Measurements from ENCODE around the gene ABCC3. TPM values are rescaled to one million over a fixed set of nuclear protein-coding genes. Genes with fewer than 3 reads are reported as not detected.

Gene ABCC3
- total RNA-seq, 1 experiment from 2014 or later = 66.2 TPM

DNA sequence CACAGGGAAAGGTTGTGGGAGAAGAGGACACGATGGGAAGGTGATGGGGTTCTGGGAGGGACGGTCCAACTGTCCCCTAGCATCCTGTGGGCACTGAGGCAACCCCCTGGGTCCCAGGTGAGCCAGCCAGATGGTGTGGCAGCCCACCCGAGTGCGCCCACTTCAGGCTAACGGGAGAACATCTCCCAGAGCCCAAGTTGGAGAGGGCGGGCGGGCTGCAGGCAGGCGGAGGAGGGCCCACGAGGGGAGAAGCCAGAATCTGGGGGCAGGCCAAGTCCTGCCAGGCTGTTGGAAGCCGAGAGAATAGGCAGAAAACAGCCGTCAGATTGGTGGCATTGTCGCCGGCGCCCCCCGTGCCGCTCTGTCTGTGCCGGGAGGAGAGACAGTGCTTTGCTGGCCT is 13.8 kb upstream of the ABCC3 start:
- TF ChIP-seq, protein P1, sequence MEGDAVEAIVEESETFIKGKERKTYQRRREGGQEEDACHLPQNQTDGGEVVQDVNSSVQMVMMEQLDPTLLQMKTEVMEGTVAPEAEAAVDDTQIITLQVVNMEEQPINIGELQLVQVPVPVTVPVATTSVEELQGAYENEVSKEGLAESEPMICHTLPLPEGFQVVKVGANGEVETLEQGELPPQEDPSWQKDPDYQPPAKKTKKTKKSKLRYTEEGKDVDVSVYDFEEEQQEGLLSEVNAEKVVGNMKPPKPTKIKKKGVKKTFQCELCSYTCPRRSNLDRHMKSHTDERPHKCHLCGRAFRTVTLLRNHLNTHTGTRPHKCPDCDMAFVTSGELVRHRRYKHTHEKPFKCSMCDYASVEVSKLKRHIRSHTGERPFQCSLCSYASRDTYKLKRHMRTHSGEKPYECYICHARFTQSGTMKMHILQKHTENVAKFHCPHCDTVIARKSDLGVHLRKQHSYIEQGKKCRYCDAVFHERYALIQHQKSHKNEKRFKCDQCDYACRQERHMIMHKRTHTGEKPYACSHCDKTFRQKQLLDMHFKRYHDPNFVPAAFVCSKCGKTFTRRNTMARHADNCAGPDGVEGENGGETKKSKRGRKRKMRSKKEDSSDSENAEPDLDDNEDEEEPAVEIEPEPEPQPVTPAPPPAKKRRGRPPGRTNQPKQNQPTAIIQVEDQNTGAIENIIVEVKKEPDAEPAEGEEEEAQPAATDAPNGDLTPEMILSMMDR (IDR thresholded peaks at IDR 0.05 in 2 of 3, conservative IDR thresholded peaks at IDR 0.05 in 1 of 3; ENCODE audit: borderline replicate concordance in 1 of 3, insufficient read depth in 1 of 3, low read depth in 2 of 3, low read length in 2 of 3) = peak in 2 of 3 experiments; percentile 51 to 53; a peak in 4 of 6 replicates
- no peak for TF ChIP-seq SP1 (IDR thresholded peaks at IDR 0.05; ENCODE audit: low read depth)
- intact Hi-C loops (cut with micrococcal nuclease) = no loop called here
- H3K4me3 ChIP-seq (replicated peaks in 1 of 2; ENCODE audit: low read depth in 1 of 2, low read length in 2 of 2) = no peak overlapping the region

DNA sequence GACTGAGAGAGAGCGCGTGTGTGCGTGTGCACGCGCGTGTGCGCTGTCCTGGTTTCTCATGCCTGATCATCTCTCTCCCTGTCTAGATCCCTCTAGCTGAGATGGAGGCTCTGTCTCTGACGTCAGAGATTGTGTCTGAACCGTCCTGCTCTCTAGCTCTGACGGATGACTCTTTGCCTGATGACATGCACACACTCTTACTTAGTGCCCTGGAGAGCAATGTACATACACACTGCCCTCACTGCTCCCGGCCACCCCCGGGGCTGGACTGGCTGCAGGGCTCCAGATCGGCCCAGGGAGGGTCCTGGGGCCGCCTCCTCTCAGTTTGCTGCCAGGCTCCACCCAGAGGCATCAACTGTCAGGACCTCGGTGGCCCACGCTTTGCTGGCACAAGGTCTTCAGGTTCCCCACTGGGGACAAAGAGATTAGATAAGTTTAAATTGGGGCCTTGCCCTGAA is 13.1 kb upstream of the ABCC3 start:
- intact Hi-C loops (cut with micrococcal nuclease) = no loop called here
- Histone ChIP-seq H3K4me3 (replicated peaks in 1 of 2; ENCODE audit: low read depth in 1 of 2, low read length in 2 of 2) (no peak overlapping the region), H2AFZ (ENCODE audit: low read depth, low read length, poor library complexity, severe bottlenecking) (no peak overlapping the region), H3K9me2 (ENCODE audit: insufficient read depth) (no peaks in the 10 kb centered on the region), H3K9me3 (ENCODE audit: control insufficient read depth in 1 of 2, insufficient read depth in 1 of 2, low read depth in 1 of 2, low read length in 2 of 2) (no peaks in the 10 kb centered on the region), H3K27ac (ENCODE audit: low read depth, low read length) (no peak overlapping the region), H3K4me1 (ENCODE audit: control insufficient read depth in 1 of 2, insufficient read depth in 2 of 2, low read length in 2 of 2) (peaks cover 0 to 30% of the 10 kb centered on the region in 2 experiments; a peak in 2 of 4 replicates), H3K4me2 (ENCODE audit: low read length) (no peak overlapping the region), H3K27me3 (ENCODE audit: insufficient read depth, low read length) (no peaks in the 10 kb centered on the region), H3K79me2 (ENCODE audit: insufficient read depth, low read length) (no peaks in the 10 kb centered on the region), H4K20me1 (ENCODE audit: insufficient read depth) (no peaks in the 10 kb centered on the region), H3K36me3 (ENCODE audit: control insufficient read depth in 1 of 2, insufficient read depth in 2 of 2, low read length in 2 of 2) (no peaks in the 10 kb centered on the region), H3K9ac (ENCODE audit: low read length) (no peak overlapping the region)
- ChIA-PET RAD21 (ENCODE audit: low non-redundant PET in 1 of 2, low total read pairs in 2 of 2, uncharacterized antibody in 2 of 2, unreplicated experiment in 2 of 2) (no interaction called here), POLR2A (no interaction called here), CTCF (no interaction called here)
- no TSS peak for BruUV-seq (replicated peaks)
- no peak for TF ChIP-seq YY1 (IDR thresholded peaks at IDR 0.05; ENCODE audit: extremely low read depth, insufficient replicate concordance, low read depth, low read length)
- DNase-seq (ENCODE audit: low read depth, low spot score) (no peak), ATAC-seq (no peak)

More for the DNA sequence above, 13.8 kb upstream of the ABCC3 start:
- no peaks in the 10 kb centered on the region for H3K79me2 ChIP-seq (ENCODE audit: insufficient read depth, low read length)
- no peak overlapping the region for H3K9ac ChIP-seq (ENCODE audit: low read length)
- no peak overlapping the region for H2AFZ ChIP-seq (ENCODE audit: low read depth, low read length, poor library complexity, severe bottlenecking)
- H4K20me1 ChIP-seq (ENCODE audit: insufficient read depth) = no peaks in the 10 kb centered on the region
- no peak for DNase-seq (ENCODE audit: low read depth, low spot score)
- peak; percentile 56 for ATAC-seq
- BruUV-seq (replicated peaks) = no TSS peak
- CTCF ChIA-PET = no interaction called here
- no peak overlapping the region for H3K27ac ChIP-seq (ENCODE audit: low read depth, low read length)
- no peaks in the 10 kb centered on the region for H3K36me3 ChIP-seq (ENCODE audit: control insufficient read depth in 1 of 2, insufficient read depth in 2 of 2, low read length in 2 of 2)
- no peak overlapping the region for H3K4me2 ChIP-seq (ENCODE audit: low read length)
- no peaks in the 10 kb centered on the region for H3K9me3 ChIP-seq (ENCODE audit: control insufficient read depth in 1 of 2, insufficient read depth in 1 of 2, low read depth in 1 of 2, low read length in 2 of 2)
- H3K4me1 ChIP-seq (ENCODE audit: control insufficient read depth in 1 of 2, insufficient read depth in 2 of 2, low read length in 2 of 2) = peaks cover 0 to 23% of the 10 kb centered on the region in 2 experiments; a peak in 2 of 4 replicates
- POLR2A ChIA-PET = no interaction called here
- RAD21 ChIA-PET (ENCODE audit: low non-redundant PET in 1 of 2, low total read pairs in 2 of 2, uncharacterized antibody in 2 of 2, unreplicated experiment in 2 of 2) = no interaction called here
- no peaks in the 10 kb centered on the region for H3K9me2 ChIP-seq (ENCODE audit: insufficient read depth)
- H3K27me3 ChIP-seq (ENCODE audit: insufficient read depth, low read length) = no peaks in the 10 kb centered on the region
